Stimulated activated CD8-positive, alpha-beta memory T cell treated with anti-CD3 and anti-CD28 coated beads, Interleukin-12 subunit alpha, Interleukin-12 subunit beta, amount 100 ng/mL, for 1 hour (primary cell): ENCODE data around the gene FAM241A.
A peak's percentile ranks its signal among the peaks of the same experiment; 100 is the strongest.

Experiments
- DNase-seq: peaks from one replicate; pipeline ENCODE4 v3.0.0-alpha.2; 2020; ENCODE audit warnings: low read depth

The FAM241A gene

DNA sequence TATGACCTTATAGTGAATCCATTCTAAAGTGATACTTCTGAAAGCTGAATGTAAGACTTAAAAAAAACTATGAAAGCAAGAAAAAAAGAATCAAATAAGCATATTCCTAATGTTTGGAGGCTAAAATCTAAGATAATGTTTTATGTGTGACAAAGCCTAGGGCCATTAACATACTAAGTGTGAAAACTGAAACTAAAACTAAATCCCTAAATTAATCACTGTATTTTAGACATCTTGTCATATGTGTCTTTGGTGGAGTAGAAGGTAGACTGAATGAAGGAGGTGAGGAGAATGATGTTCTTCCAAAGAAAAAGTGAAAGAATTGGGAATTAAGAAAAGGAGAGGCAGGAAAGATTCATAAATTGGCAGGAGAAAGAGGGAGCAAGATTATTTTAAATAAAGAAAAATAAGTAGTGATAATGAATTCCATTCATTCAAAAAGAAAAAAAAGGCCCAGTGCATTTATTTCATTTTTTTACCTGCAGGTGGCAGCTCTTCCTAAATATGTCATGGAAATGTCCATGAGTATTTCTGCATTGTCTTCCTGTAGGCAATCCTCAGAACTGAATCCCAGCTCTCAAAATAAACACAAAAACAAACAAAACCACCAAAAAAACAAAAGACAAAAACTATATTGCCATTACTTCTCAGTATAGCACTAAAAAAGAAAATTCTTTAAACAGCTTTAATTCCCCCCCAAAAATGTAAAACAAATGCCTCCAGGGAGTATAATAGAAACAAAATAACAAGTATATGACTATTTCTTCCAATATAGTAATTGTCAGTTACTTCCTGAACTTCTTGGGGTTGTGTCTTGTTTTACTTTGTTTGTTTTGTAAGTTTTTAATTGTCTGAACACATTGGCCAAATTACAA lies 69.4 kb downstream of the FAM241A start:
- no peak for DNase-seq

DNA sequence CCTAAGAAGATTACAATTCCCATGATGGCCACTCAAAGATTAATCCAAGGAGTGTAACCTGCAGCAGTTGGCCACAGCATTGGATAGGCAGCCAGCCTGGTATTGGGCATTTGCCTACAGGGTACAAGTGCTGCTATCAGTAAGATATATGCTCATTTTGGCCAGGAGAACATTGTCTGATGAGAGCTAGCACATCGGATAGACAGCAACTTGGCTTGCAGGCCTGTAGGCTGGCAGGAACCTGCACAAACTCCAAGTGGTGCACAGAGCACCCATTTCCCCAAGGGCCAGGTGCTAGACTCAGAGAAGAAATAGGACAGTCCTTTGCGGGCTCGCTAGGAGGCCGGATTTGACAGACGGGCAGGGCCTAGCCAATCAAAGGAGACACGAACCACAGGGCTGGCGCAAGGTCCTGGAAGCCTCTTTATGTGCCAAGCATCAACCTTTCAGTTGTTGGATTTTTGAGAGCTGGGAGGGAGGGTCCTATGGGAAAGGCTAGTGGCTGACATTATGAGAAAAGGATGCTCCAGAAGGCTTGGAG lies 74.6 kb downstream of the FAM241A start:
- no peak for DNase-seq

DNA sequence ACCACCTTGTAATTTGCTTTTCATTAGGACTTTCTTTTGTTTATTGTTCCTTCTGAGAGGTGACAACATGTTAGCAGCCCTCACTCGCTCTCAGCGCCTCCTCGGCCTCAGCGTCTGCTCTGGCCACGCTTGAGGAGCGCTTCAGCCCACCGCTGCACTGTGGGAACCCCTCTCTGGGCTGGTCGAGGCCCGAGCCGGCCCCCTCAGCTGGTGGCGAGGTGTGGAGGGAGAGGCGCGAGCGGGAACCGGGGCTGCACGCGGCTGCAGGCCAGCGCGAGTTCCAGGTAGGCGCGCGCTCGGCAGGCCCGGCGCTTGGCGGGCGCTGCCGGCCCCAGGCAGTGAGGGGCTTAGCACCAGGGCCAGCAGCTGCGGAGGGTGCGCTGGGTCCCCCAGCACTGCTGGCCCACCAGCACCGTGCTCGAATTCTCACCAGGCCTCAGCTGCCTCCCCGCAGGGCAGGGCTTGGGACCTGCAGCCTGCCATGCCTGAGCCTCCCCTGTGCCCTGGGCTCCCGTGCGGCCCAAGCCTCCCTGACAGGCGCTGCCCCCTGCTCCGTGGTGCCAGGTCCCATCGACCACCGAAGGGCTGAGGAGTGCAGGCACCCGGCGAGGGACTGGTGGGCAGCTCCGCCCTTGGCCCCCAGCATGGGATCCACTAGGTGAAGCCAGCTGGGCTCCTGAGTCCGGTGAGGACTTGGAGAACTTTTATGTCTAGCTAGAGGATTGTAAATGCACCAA lies 77.1 kb downstream of the FAM241A start:
- DNase-seq: no peak

DNA sequence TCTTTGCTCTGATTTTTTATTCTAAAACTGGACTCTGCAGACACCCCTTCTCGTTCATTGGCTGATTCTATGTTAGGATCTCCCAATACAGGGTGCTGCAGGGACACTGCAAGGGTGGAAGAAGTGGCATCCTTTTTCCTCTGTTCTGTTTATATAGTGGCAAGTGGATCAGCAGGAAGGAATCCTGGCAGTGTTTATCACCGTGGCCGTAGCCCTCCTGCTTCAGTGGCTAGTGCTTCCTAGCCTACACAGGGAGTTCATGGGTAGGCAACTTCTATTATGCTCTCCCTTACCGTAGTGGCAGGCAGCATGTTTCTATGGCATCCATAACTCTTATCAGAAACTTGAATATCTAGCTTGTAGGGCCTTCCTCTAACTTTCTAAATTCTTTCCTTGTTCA lies 79.9 kb downstream of the FAM241A start:
- DNase-seq: no peak

DNA sequence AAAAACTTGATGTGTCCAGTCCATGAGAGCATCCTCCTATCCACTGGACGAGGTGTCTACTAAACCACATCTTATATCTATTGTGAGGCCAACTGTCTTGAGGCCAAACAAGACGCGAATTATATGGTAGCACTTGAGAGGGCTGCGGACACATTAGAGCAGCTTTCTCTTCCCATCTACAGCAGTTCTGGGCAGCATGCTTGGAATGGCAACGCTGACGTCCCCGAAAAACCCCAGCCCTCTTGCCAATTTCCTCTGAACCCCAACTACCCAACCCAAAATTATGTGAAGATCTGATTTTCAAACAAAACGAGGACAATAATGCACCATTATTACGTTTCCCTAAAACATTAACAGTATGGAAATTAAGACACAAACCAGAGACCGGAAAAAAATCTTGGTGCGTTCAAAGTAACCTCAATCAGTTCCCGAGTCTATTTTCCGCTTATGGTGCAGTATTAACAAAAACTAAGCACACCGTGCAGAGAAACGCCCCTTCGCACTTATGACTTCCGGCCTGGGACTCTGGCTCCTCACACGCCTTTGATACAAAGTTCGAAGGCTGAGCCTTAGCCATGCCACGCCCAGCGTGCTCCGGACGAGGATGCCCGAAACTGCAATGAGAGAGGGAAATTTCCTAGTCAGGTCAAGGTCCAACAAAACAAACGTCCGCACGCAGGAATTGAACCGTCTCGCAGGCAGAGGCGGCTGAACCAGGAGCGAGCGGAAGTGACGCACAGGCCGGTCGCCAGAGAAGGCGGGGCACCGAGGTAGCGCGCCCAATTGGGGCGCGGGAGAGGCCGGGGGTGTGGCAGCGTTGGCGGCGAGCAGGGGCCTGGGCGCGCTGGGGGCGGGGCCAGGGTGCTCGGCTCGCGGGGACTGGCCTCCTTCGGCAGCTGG lies 85.9 kb downstream of the FAM241A start:
- DNase-seq: peak; percentile 94

DNA sequence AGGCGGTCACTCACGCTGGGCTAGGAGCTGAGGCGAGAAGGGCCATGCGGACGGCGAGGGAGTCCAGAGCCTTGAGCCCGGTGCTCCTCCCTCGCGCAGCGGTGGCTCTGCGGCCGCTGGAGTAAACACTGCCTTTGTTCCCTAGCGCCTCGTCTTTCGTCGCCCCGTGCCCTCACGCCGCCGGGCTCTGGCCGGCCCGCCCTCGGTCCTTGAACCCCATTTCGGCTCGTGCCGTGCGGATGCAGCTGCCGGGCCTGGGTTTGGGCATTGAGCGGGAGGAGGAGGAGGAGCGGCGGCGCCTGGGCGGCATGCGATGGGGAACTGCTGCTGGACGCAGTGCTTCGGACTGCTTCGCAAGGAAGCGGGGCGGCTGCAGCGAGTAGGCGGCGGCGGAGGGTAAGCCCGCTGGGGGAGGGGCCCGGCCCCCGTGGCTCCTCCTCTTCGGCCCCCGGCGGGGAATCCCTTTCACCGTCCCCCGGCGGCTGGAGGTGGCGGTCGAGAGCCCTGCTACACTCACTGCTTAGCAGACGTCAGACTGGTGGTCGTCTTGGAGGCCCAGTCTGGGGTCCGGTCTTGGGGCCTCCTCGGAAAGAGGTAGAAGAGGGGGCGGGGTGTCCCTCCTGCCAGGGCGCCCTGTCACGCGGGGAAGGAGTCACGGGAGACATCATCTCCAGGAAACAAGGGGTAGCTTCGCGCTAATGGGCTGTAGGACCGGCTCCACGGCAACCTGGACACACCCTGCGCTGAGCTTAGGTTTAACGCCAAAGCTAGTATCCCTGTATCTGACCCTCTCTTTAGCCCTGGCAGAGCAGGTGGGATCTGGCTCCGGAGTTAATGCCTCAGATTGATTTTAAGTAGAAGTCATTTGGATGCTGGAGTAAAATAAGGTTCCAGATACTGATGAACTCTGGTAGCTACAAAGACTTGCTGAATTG lies 86.8 kb downstream of the FAM241A start, which contains the start of gene AP1AR:
AP1AR (plus strand) TSS at position 9 of the 935 bp plus-strand sequence; CDS start at position 314, 305 bp downstream.
- DNase-seq: peak; percentile 60

DNA sequence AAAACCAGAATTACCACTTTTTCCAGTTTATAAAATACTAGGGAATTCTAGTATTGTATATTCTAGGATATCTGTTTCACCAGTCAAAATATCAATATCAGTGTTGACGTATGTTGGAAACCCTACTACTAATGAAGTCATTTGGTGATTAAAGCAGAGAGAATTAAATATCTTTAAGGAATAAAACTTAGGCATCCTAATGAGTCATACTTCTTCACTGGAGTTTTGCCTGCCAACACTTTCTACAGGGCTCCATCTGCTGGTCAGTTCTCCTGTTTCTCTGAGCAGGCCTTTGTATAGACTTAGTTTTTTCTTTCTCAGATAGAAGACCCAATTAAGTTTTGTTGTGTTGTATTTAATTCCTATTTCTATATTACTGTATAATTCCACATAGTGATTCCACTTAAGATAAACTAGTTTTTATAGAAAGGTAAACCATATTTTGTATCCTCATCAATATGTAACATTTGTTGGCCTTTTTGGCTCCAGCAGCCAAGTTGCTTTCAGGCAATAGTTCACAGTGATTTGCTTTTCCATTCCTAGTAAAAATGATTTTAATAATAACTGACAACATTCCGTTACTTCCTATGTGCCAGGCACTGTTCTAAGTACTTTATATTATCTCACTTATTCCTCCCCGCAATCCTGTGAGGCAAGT lies 89.8 kb downstream of the FAM241A start:
- DNase-seq: peak; percentile 41

DNA sequence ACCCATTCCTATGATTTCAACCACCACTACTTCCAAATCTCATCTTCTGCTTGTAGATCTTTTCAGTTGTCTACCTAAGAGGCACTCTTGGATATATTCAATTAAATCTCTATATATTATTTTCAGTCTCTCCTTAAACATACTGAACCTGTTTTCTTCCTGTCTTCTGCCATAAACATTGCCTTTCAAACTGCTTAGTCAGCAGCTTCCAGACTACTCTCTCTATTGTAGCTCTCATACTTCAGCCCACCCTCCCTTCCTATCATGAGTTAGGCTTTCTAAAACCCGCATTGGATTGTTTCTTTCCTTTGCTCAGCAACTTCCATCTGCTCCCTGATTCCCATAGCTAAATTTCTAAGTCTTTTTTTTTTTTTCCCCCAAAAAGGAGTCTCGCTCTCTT lies 90.8 kb downstream of the FAM241A start:
- DNase-seq: no peak

DNA sequence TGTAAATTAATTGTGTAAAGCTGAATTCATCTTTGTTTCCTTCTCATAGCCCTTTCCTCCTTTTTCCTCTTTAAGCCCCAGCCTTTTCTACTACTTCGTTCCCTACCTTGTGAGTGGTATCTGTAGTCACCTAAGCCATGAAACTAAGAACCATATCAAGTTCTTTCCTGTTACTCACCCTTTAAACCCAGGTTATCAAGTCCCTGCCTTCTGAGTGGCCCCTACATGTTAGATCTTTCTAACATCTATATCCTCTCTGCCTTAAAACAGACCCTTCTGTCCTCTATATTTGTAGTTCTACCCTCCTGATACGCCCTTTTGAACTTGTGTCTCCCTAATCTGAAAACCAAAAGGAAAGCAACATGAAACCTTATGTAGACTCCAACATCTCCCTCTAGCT lies 93.6 kb downstream of the FAM241A start:
- DNase-seq: no peak
